Measurements from ENCODE around the gene ACAN. TPM values are rescaled to one million over a fixed set of nuclear protein-coding genes. Genes with fewer than 3 reads are reported as not detected.

Gene ACAN
- total RNA-seq, 1 donor from 2014 or later = 176 TPM

DNA sequence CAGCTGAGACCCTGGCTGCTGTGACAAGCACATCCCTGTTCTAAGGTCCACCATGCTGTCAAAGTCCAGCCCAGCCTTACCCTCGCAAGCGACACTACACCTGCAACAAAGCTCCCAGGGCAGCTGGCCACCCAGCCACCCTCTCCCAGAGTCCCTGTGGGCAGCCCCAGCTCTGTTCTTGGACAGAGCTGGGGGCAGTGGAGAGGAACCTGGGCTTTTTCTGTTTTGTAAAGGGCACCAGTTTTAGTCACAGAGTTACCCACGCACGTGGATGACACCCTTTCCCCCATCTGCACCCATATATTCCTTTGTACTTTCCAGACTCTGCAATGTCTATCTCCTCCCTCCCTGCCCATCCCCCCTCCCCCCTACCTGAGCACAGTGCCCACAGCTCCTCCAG, 38.9 kb downstream of the ACAN start:
- TF ChIP-seq, protein P1, sequence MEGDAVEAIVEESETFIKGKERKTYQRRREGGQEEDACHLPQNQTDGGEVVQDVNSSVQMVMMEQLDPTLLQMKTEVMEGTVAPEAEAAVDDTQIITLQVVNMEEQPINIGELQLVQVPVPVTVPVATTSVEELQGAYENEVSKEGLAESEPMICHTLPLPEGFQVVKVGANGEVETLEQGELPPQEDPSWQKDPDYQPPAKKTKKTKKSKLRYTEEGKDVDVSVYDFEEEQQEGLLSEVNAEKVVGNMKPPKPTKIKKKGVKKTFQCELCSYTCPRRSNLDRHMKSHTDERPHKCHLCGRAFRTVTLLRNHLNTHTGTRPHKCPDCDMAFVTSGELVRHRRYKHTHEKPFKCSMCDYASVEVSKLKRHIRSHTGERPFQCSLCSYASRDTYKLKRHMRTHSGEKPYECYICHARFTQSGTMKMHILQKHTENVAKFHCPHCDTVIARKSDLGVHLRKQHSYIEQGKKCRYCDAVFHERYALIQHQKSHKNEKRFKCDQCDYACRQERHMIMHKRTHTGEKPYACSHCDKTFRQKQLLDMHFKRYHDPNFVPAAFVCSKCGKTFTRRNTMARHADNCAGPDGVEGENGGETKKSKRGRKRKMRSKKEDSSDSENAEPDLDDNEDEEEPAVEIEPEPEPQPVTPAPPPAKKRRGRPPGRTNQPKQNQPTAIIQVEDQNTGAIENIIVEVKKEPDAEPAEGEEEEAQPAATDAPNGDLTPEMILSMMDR (IDR thresholded peaks at IDR 0.05) = no peak
- Mint-ChIP-seq H3K27me3 (ENCODE audit: low read depth) (no peaks in the 10 kb centered on the region), H3K36me3 (ENCODE audit: low read depth) (peaks cover 24% of the 10 kb centered on the region), H3K27ac (ENCODE audit: unreplicated experiment) (no peak overlapping the region), H3K9me3 (ENCODE audit: low read depth) (no peaks in the 10 kb centered on the region), H3K4me1 (ENCODE audit: low read depth) (no peaks in the 10 kb centered on the region), H3K4me3 (ENCODE audit: unreplicated experiment) (no peak overlapping the region)
- DNase-seq (ENCODE audit: low spot score) = no peak

DNA sequence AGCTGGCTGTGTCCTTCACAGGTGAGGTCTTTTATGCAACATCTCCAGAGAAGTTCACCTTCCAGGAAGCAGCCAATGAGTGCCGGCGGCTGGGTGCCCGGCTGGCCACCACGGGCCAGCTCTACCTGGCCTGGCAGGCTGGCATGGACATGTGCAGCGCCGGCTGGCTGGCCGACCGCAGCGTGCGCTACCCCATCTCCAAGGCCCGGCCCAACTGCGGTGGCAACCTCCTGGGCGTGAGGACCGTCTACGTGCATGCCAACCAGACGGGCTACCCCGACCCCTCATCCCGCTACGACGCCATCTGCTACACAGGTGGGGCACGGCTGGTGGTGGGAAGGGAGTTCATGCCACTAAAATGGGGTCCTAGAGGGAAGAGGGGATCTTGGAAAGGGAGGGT, 40.1 kb downstream of the ACAN start:
- TF ChIP-seq, protein P1 (IDR thresholded peaks at IDR 0.05) = no peak
- no peaks in the 10 kb centered on the region for H3K4me1 Mint-ChIP-seq (ENCODE audit: low read depth)
- H3K4me3 Mint-ChIP-seq (ENCODE audit: unreplicated experiment) = no peak overlapping the region

DNA sequence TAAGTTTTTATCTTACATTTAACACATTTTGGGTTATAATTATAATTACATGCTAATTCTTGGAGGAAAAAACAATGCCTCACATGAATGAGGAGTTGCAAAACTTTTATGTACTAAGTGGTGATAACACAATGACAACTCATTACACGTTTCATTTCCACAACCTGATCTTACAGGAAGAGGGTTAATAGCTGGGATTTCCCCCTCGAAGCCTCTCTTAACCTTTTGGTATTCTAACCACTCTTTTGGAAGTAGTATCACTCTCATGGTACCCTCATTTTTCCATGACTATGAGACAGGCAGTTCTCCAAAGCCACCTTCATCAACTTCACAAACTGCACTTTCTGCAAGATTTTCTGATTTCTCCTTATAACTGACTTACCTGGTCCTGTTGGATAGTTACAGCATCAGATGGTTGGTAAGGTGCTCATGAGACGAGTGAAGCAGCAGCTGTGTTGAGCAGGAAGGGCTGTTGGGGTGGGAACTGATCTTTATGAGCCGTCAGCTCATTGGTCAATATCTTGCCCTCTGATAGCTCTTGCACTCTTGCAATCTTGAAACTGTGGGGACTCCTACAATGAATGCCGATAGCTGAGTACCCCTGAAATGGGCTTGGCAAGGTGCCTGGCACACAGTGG, 41.6 kb downstream of the ACAN start:
- no peaks in the 10 kb centered on the region for H3K9me3 Mint-ChIP-seq (ENCODE audit: low read depth)
- no peak overlapping the region for H3K4me3 Mint-ChIP-seq (ENCODE audit: unreplicated experiment)
- TF ChIP-seq, protein P1 (IDR thresholded peaks at IDR 0.05) = no peak
- peaks cover 27% of the 10 kb centered on the region for H3K36me3 Mint-ChIP-seq (ENCODE audit: low read depth)
- H3K4me1 Mint-ChIP-seq (ENCODE audit: low read depth) = no peaks in the 10 kb centered on the region
- H3K27me3 Mint-ChIP-seq (ENCODE audit: low read depth) = no peaks in the 10 kb centered on the region
- DNase-seq (ENCODE audit: low spot score) = no peak
- H3K27ac Mint-ChIP-seq (ENCODE audit: unreplicated experiment) = no peak overlapping the region

More for the DNA sequence above, 40.1 kb downstream of the ACAN start:
- Mint-ChIP-seq H3K36me3 (ENCODE audit: low read depth) (peaks cover 25% of the 10 kb centered on the region), H3K27me3 (ENCODE audit: low read depth) (no peaks in the 10 kb centered on the region), H3K9me3 (ENCODE audit: low read depth) (no peaks in the 10 kb centered on the region), H3K27ac (ENCODE audit: unreplicated experiment) (no peak overlapping the region)
- no peak for DNase-seq (ENCODE audit: low spot score)

DNA sequence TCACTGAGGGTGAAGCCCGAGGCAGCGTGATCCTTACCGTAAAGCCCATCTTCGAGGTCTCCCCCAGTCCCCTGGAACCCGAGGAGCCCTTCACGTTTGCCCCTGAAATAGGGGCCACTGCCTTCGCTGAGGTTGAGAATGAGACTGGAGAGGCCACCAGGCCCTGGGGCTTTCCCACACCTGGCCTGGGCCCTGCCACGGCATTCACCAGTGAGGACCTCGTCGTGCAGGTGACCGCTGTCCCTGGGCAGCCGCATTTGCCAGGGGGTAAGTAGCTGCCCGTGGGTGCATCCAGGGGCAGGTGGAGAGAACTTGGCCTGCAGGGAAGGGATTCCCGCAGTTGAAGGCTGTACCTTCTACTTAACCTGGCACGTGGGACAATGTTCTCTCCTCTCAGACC, 42.4 kb downstream of the ACAN start:
- Mint-ChIP-seq H3K27ac (ENCODE audit: unreplicated experiment) (no peak overlapping the region), H3K4me3 (ENCODE audit: unreplicated experiment) (no peak overlapping the region), H3K4me1 (ENCODE audit: low read depth) (no peaks in the 10 kb centered on the region), H3K27me3 (ENCODE audit: low read depth) (no peaks in the 10 kb centered on the region), H3K36me3 (ENCODE audit: low read depth) (peaks cover 26% of the 10 kb centered on the region), H3K9me3 (ENCODE audit: low read depth) (no peaks in the 10 kb centered on the region)
- DNase-seq (ENCODE audit: low spot score) = no peak
- TF ChIP-seq, protein P1 (IDR thresholded peaks at IDR 0.05) = no peak

DNA sequence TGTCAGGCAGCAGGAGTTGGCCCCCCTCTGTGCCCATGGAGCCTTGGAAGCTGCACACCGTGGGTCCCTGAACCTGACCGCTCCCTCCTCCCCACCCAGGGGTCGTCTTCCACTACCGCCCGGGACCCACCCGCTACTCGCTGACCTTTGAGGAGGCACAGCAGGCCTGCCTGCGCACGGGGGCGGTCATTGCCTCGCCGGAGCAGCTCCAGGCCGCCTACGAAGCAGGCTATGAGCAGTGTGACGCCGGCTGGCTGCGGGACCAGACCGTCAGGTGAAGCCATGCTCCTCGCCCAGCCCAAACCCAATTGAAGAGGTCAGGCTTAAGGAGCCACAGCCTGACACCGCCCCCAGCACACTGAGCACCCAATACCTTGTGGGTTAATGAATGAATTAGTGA, 43.9 kb downstream of the ACAN start:
- no peaks in the 10 kb centered on the region for H3K9me3 Mint-ChIP-seq (ENCODE audit: low read depth)
- peaks cover under 1% of the 10 kb centered on the region for H3K27me3 Mint-ChIP-seq (ENCODE audit: low read depth)
- DNase-seq (ENCODE audit: low spot score) = no peak
- no peak overlapping the region for H3K27ac Mint-ChIP-seq (ENCODE audit: unreplicated experiment)
- H3K4me3 Mint-ChIP-seq (ENCODE audit: unreplicated experiment) = no peak overlapping the region
- TF ChIP-seq, protein P1 (IDR thresholded peaks at IDR 0.05) = no peak
- peaks cover 27% of the 10 kb centered on the region for H3K36me3 Mint-ChIP-seq (ENCODE audit: low read depth)
- no peaks in the 10 kb centered on the region for H3K4me1 Mint-ChIP-seq (ENCODE audit: low read depth)
